Karpas-422 (cell line): ENCODE results near the gene ELL. TPM values are rescaled to one million over a fixed set of nuclear protein-coding genes. Genes with fewer than 3 reads are reported as not detected.
"Not testable (repeated sequence)": the region's sequence is repeated elsewhere in the genome, so short reads cannot be mapped to it uniquely, and the experiment has no call there.

Source experiments
- DNase-seq: peaks from one replicate; pipeline ENCODE4 v3.0.0-alpha.2; 2015
- H2AFZ ChIP-seq: fragments of 200-600 bp; sonication (generic); 2 replicates; pipeline ENCODE4 v1.6.1; 2014; ENCODE audit warnings: antibody characterized with exemption, low read length, mixed read lengths
- H3K27ac ChIP-seq: fragments of 200-600 bp; sonication (generic); 2 replicates; pipeline ENCODE4 v1.5.1; 2014; ENCODE audit warnings: mild to moderate bottlenecking, low read length, moderate library complexity
- H3K27me3 ChIP-seq: fragments of 200-600 bp; sonication (generic); 2 replicates; pipeline ENCODE4 v1.6.1; 2014; ENCODE audit warnings: low read length, mixed read lengths
- H3K36me3 ChIP-seq: fragments of 200-600 bp; sonication (generic); 2 replicates; pipeline ENCODE4 v1.6.1; 2014; ENCODE audit warnings: low read length, mixed read lengths; ENCODE audit not compliant: insufficient read depth
- H3K4me1 ChIP-seq: fragments of 200-600 bp; sonication (generic); 2 replicates; pipeline ENCODE4 v1.6.1; 2014; ENCODE audit warnings: mild to moderate bottlenecking, low read length, mixed read lengths
- H3K4me2 ChIP-seq: fragments of 200-600 bp; sonication (generic); 2 replicates; pipeline ENCODE4 v1.6.1; 2014; ENCODE audit warnings: low read length, low read depth, mild to moderate bottlenecking; ENCODE audit not compliant: poor library complexity, severe bottlenecking
- H3K4me3 ChIP-seq: fragments of 200-600 bp; sonication (generic); 2 replicates; pipeline ENCODE4 v1.5.1; 2014; ENCODE audit warnings: mild to moderate bottlenecking, antibody characterized with exemption, low read length, mixed read lengths
- H3K79me2 ChIP-seq: fragments of 200-600 bp; sonication (generic); 2 replicates; pipeline ENCODE4 v1.6.1; 2014; ENCODE audit warnings: mild to moderate bottlenecking, low read length, mixed read lengths
- H3K9ac ChIP-seq: fragments of 200-600 bp; sonication (generic); 2 replicates; pipeline ENCODE4 v1.6.0; 2014; ENCODE audit warnings: low read length
- H3K9me2 ChIP-seq: fragments of 200-600 bp; sonication (generic), shearing (Covaris generic); replicated peaks from 2 replicates; pipeline ENCODE4 v1.6.0; 2014; ENCODE audit warnings: mild to moderate bottlenecking, low read length, moderate library complexity; ENCODE audit not compliant: insufficient read depth
- H3K9me3 ChIP-seq: fragments of 300-700, 200-600 bp; sonication (generic); 2 replicates; pipeline ENCODE4 v1.6.1; 2014; ENCODE audit warnings: low read length, mixed read lengths
- H4K20me1 ChIP-seq: fragments of 200-600 bp; sonication (generic); 2 replicates; pipeline ENCODE4 v1.6.1; 2014; ENCODE audit warnings: mild to moderate bottlenecking, antibody characterized with exemption, low read length, low read depth; ENCODE audit not compliant: insufficient read depth
- total RNA-seq: library from RNA; depleted of rRNA; stranded (reverse); fragments of >200 nt; shearing (Covaris generic); gene quantifications from 2 replicates; pipeline ENCODE4 v1.2.3, GENCODE V29; 2014; ENCODE audit warnings: low replicate concordance

ELL gene
- total RNA-seq, 1 experiment from 2014 or later = 10.9 TPM

DNA sequence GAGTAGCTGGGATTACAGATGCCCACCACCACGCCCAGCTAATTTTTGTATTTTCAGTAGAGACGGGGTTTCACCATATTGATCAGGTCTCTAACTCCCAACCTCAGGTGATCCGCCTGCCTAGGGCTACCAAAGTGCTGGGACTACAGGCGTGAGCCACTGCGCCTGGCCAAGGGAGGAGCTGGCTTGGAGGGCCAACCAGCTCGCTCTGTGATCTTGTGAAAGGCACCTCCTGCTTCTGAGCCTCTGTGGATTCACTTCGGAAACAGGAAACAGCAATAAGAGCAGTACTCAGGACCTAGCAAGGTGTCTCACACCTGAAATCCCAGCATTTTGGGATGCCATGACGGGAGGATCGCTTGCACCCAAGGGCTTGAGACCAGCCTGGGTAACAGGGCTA lies 2.0 kb upstream of the ELL start:
- H3K4me1 ChIP-seq = peaks cover 10% of the 10 kb centered on the region
- peaks cover 30% of the 10 kb centered on the region for H3K79me2 ChIP-seq
- DNase-seq = no peak
- no peak overlapping the region for H2AFZ ChIP-seq
- no peak overlapping the region for H3K9ac ChIP-seq
- H4K20me1 ChIP-seq = peaks cover 4% of the 10 kb centered on the region; the same call in 1 of the 2 replicates
- no peak overlapping the region for H3K4me3 ChIP-seq
- no peaks in the 10 kb centered on the region for H3K9me3 ChIP-seq
- no peak overlapping the region for H3K27ac ChIP-seq
- H3K36me3 ChIP-seq = no peaks in the 10 kb centered on the region
- H3K9me2 ChIP-seq = no peaks in the 10 kb centered on the region
- no peak overlapping the region for H3K4me2 ChIP-seq
- no peaks in the 10 kb centered on the region for H3K27me3 ChIP-seq

DNA sequence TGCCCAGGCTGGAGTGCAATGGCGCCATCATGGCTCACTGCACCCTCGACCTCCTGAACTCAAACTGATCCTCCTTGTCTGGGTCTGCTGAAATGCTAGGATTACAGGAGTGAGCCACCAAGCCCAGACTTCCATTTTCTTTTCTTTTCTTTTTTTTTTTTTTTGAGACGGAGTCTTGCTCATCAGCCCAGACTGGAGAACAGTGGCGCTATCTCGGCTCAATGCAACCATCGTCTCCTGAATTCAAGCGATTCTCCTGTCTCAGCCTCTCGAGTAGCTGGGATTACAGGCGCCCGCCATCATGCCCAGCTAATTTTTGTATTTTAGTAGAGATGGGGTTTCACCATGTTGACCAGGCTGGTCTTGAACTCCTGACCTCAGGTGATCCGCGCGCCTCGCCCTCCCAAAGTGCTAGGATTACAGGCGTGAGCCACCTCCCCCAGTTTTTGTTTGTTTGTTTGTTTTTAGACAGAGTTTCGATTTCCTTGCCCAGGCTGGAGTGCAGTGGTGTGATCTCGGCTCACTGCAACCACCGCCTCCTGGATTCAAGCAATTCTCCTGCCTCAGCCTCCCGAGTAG lies 1.1 kb upstream of the ELL start:
- not testable (repeated sequence) for H3K4me3 ChIP-seq, H2AFZ ChIP-seq
- peaks cover 39% of the 10 kb centered on the region for H3K79me2 ChIP-seq

DNA sequence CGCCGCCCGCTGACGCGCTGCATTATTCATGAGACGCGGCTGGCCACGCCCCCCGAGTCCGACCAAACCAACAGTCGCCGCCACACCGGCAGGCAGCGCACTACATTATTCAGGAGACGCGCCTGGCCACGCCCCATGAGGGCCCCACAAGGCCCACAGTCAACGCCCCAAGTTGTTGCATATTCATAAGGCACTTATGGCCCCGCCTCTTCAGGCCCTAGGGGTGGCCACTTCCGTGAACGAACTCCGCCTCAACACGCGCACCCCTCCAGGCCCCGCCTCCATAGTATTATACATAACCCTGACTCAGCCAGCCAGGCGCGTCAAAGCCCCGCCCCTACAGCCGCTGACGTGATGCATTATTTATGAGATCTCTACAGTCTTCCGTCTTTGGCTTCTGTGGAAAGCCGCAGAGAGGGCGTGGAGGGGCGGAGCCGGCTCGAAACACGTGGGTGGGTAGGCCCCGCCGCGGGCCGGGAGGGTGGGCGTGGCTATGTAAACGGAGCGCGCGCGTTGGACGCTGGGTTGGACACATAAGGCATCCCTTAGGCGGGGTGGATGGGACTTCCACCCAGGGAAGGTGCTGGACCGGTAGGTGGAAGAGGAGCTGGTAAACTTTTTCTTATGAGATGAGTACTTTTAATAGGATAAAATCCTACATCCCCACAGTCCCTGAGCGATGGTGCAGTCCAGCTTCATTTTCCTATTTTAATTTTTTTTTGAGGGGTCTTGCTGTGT lies 423 bp upstream of the ELL start:
- peaks cover 10% of the 10 kb centered on the region for H3K4me1 ChIP-seq
- peak overlapping the region; percentile 92; the same call in 1 of the 2 replicates for H3K9ac ChIP-seq
- H3K9me2 ChIP-seq = no peaks in the 10 kb centered on the region
- H2AFZ ChIP-seq = no peak overlapping the region
- H4K20me1 ChIP-seq = peaks cover 9% of the 10 kb centered on the region; the same call in 1 of the 2 replicates
- peaks cover 45% of the 10 kb centered on the region for H3K79me2 ChIP-seq
- H3K4me3 ChIP-seq = peak overlapping the region; percentile 83
- peak; percentile 100 for DNase-seq
- no peaks in the 10 kb centered on the region for H3K9me3 ChIP-seq
- no peak overlapping the region for H3K4me2 ChIP-seq
- no peaks in the 10 kb centered on the region for H3K36me3 ChIP-seq
- H3K27ac ChIP-seq = no peak overlapping the region
- H3K27me3 ChIP-seq = no peaks in the 10 kb centered on the region

More for the DNA sequence above, 1.1 kb upstream of the ELL start:
- peaks cover 10% of the 10 kb centered on the region for H3K4me1 ChIP-seq
- not testable (repeated sequence) for H3K9me3 ChIP-seq, DNase-seq, H4K20me1 ChIP-seq, H3K4me2 ChIP-seq, H3K9ac ChIP-seq, H3K27ac ChIP-seq, H3K9me2 ChIP-seq, H3K27me3 ChIP-seq, H3K36me3 ChIP-seq

DNA sequence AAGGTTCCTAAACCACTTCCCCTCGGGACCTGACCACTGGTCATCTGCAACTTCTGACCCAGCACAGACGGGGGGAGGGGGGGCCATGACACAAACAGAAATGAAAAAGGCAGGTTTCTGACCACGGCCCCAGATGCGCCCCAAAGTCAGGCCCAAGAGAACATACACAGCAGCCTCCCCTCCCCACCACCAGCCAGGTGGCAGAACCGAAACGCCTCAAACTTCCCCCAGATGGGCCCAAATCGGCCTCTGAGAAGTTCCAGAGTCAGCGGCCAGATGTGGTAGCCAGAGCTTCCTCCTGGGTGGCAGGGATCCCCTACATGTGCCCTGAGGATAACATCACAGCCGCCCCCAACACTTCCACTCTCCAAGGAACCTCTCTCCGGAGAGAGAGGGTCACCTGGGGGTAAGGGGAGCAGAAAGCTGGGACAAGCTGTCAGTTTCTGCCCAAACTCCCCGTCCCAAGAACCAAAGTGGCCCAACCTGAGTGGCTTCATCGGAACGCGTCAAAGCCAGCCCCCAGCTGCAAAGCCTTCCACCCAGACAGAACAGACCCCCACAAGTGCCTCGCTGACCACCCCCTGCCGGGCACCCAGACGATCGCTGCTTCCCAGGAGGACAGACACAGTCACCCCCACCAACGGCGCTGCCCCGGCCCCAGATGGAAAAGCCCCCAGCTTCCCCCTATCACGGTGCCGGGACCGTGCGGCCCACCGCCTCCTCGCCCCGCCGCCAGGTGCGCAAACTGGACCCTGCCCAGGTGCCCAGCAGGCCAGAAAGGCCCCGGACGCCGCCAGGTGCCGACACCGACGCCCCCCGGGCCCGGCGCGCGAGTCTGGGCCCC lies 800 bp downstream of the ELL start:
- Histone ChIP-seq H3K36me3 (no peaks in the 10 kb centered on the region), H3K79me2 (peaks cover 58% of the 10 kb centered on the region), H3K27ac (peak overlapping the region; percentile 68), H4K20me1 (peaks cover 18% of the 10 kb centered on the region), H3K9me2 (no peaks in the 10 kb centered on the region), H3K9me3 (no peaks in the 10 kb centered on the region), H3K4me3 (peak overlapping the region; percentile 83), H3K4me2 (peak overlapping the region; percentile 83), H3K27me3 (no peaks in the 10 kb centered on the region), H2AFZ (no peak overlapping the region), H3K9ac (peak overlapping the region; percentile 92), H3K4me1 (peaks cover 17% of the 10 kb centered on the region)
- DNase-seq = peak; percentile 70

DNA sequence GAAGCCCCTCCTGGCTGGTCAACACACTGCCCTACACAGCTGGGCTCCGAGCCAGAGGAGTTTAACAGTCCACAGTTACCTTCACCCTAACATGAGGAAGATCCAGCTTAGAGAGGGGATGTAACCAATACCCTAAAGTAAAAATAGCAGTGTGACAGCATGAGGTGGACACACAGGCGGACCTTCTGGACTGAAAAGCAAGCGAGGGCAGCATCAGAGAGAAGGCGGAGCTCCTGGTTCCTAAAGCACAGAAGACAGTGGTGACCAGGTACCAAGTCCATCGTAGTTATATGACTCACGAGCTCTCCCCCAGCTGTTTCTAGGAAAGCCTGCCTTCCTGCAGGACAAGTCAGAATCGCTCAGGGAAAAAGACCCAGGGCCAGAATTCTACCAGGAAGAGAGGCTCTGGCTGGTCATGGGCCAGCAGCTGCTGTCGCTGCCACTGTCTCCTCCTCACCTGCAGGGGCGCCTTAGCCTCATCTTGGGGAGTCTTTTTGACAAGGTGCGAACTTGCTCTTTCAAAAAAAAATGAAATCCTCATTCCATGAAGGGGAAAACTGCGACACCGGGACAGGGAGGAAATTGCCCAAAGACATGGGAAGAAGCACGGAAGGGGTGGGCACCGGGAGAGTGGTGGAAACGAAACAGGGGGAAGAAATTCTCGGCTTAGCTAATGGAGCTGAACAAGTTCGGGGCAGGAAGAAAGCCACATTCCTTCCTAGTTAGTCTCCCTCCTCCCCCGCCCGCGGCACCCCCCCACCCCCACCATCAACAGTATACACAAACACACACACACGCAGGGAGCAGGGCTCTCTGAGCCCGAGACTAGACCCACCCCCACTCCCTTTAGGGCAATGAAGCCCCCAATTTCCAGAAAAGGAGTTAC lies 1.7 kb downstream of the ELL start:
- peaks cover 17% of the 10 kb centered on the region for H3K4me1 ChIP-seq
- H3K79me2 ChIP-seq = peaks cover 66% of the 10 kb centered on the region
- no peak overlapping the region for H2AFZ ChIP-seq
- peak overlapping the region; percentile 68 for H3K27ac ChIP-seq
- no peaks in the 10 kb centered on the region for H3K27me3 ChIP-seq
- H4K20me1 ChIP-seq = peaks cover 24% of the 10 kb centered on the region
- no peaks in the 10 kb centered on the region for H3K9me2 ChIP-seq
- H3K9ac ChIP-seq = peak overlapping the region; percentile 92
- no peaks in the 10 kb centered on the region for H3K9me3 ChIP-seq
- H3K36me3 ChIP-seq = no peaks in the 10 kb centered on the region
- peak overlapping the region; percentile 83 for H3K4me2 ChIP-seq
- peak overlapping the region; percentile 83 for H3K4me3 ChIP-seq
- peak; percentile 85 for DNase-seq

DNA sequence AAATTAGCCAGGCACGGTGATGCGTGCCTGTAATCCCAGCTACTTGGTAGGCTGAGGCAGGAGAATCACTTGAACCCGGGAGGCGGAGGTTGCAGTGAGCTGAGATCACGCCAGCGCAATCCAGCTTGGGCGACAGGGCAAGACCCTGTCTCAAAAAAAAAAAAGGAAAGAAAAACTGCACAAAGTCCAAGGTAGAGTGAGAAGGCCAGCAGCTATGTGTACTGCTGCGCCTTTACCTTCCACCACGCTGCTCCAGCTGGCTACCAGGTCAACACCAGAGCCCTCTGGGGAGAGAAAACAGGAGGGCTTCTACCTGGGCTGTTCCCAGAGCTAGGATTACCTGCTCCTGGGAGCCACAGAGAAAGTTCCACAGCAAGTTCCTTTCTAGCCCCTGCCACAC lies 3.2 kb downstream of the ELL start:
- Histone ChIP-seq H3K4me1 (peaks cover 15% of the 10 kb centered on the region), H3K9ac (no peak overlapping the region), H3K79me2 (peaks cover 81% of the 10 kb centered on the region), H3K36me3 (no peaks in the 10 kb centered on the region), H3K9me2 (no peaks in the 10 kb centered on the region), H2AFZ (no peak overlapping the region), H3K27me3 (no peaks in the 10 kb centered on the region), H3K4me2 (no peak overlapping the region), H3K27ac (no peak overlapping the region), H4K20me1 (peaks cover 31% of the 10 kb centered on the region), H3K9me3 (no peaks in the 10 kb centered on the region), H3K4me3 (no peak overlapping the region)
- no peak for DNase-seq

DNA sequence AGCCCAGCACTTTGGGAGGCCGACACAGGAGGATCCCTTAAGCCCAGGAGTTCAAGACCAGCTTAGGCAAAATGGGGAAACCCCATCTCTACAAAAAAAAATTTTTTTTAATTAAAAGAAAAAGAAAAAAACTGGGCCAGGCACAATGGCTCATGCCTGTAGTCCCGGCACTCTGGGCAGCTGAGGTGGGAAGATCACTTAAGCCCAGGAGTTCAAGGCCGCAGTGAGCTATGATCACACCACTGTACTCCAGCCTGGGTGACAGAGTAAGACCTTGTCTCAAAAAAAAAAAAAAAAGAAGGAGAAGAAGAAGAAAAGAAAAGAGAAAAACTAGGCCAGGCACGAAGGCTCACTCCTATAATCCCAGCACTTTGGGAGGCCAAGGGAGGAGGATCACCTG lies 4.3 kb downstream of the ELL start:
- H3K4me1 ChIP-seq = peaks cover 15% of the 10 kb centered on the region

More for the DNA sequence above, 4.3 kb downstream of the ELL start:
- H3K9ac ChIP-seq = no peak overlapping the region
- H3K27ac ChIP-seq = no peak overlapping the region
- H2AFZ ChIP-seq = no peak overlapping the region
- H4K20me1 ChIP-seq = peaks cover 38% of the 10 kb centered on the region
- peaks cover 91% of the 10 kb centered on the region for H3K79me2 ChIP-seq
- H3K9me3 ChIP-seq = no peaks in the 10 kb centered on the region
- no peaks in the 10 kb centered on the region for H3K9me2 ChIP-seq
- no peak overlapping the region for H3K4me3 ChIP-seq
- DNase-seq = no peak
- no peaks in the 10 kb centered on the region for H3K36me3 ChIP-seq
- no peak overlapping the region for H3K4me2 ChIP-seq
- no peaks in the 10 kb centered on the region for H3K27me3 ChIP-seq
